Astrocyte of the spinal cord (primary cell): ENCODE data around the gene SPEG.

Experiments
- DNase-seq: peaks from one replicate; pipeline ENCODE4 v3.0.0; 2011; ENCODE audit warnings: low read depth, low spot score
- H3K4me3 ChIP-seq: 2 replicates; pipeline ENCODE4 v1.5.1; 2011; ENCODE audit warnings: low read depth, mild to moderate bottlenecking, low read length, moderate library complexity
- CTCF ChIP-seq: IDR thresholded peaks from 2 replicates; pipeline ENCODE4 v1.5.1; 2012; ENCODE audit warnings: low read depth, mild to moderate bottlenecking, low read length, inconsistent platforms
- in situ Hi-C: cut with HindIII; loops from 2 replicates; pipeline ENCODE4 v1.10.0; 2017; ENCODE audit warnings: low sequenced_read_pairs

Gene SPEG

GRCh38 chr2:219489315-219489714 is 54.7 kb downstream of the SPEG start:
- no peak for DNase-seq
- no peak for TF ChIP-seq CTCF
- in situ Hi-C loops = no loop called here
- H3K4me3 ChIP-seq = no peak overlapping the region

GRCh38 chr2:219490186-219490585 is 55.5 kb downstream of the SPEG start:
- DNase-seq = no peak
- no peak overlapping the region for H3K4me3 ChIP-seq
- in situ Hi-C loops = no loop called here
- TF ChIP-seq CTCF = peak; percentile 22

GRCh38 chr2:219490600-219491130 is 56.0 kb downstream of the SPEG start:
- no peak for DNase-seq

DNA sequence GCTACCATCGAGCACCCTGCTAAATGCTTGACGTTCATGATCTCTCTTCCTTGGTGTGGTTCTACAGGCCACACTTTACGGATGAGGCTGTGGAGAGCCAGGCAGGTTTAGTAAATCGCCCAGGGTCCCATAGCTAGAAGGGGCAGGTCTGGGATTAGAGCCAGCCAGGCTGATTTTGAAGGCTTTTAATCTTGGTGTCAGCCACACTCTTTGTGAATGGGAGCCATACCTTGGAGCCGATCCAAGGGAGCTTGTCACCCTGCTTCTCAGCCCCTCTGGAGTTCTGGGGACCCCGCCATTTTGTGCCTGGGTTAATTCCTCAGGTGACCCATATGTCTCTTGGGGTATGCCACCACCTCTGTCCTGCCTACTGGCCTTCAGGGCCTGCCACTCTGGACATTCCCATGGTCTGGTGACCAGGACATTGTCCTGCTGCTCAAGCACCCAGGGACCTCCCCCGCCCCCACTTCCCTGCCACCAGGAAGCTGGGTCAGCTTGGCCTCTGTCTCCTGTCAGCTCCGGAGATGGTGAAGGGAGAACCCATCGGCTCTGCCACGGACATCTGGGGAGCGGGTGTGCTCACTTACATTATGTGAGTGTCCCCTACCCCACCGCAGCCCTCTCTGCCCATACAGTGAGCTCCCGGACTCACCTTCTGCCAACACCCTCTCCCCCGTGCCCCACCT is 56.8 kb downstream of the SPEG start:
- DNase-seq = no peak
- in situ Hi-C loops = no loop called here
- no peak for TF ChIP-seq CTCF
- H3K4me3 ChIP-seq = no peak overlapping the region

More at GRCh38 chr2:219490600-219491130, 56.0 kb downstream of the SPEG start:
- in situ Hi-C loops = no loop called here
- TF ChIP-seq CTCF = no peak
- H3K4me3 ChIP-seq = no peak overlapping the region

DNA sequence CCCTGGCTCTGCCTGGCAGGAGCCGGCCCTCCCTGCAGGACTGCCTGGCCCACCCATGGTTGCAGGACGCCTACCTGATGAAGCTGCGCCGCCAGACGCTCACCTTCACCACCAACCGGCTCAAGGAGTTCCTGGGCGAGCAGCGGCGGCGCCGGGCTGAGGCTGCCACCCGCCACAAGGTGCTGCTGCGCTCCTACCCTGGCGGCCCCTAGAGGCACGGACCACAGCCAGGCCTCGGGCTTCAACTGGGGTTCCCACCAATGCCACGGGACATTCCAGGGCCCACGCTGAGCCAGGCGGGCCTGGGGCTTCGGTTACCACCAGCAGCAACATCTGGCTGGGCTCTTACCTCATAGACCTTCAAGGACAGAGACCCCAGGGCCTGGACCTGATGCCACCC is 57.9 kb downstream of the SPEG start:
- no peak for TF ChIP-seq CTCF
- H3K4me3 ChIP-seq = no peak overlapping the region
- no peak for DNase-seq
- in situ Hi-C loops = no loop called here

GRCh38 chr2:219493086-219493485 is 58.4 kb downstream of the SPEG start:
- in situ Hi-C loops = no loop called here

More at GRCh38 chr2:219493086-219493485, 58.4 kb downstream of the SPEG start:
- DNase-seq = no peak
- no peak overlapping the region for H3K4me3 ChIP-seq
- no peak for TF ChIP-seq CTCF
